ENCODE results near the gene FBXO38. TPM values are rescaled to one million over a fixed set of nuclear protein-coding genes. Genes with fewer than 3 reads are reported as not detected.

FBXO38 gene, protein sequence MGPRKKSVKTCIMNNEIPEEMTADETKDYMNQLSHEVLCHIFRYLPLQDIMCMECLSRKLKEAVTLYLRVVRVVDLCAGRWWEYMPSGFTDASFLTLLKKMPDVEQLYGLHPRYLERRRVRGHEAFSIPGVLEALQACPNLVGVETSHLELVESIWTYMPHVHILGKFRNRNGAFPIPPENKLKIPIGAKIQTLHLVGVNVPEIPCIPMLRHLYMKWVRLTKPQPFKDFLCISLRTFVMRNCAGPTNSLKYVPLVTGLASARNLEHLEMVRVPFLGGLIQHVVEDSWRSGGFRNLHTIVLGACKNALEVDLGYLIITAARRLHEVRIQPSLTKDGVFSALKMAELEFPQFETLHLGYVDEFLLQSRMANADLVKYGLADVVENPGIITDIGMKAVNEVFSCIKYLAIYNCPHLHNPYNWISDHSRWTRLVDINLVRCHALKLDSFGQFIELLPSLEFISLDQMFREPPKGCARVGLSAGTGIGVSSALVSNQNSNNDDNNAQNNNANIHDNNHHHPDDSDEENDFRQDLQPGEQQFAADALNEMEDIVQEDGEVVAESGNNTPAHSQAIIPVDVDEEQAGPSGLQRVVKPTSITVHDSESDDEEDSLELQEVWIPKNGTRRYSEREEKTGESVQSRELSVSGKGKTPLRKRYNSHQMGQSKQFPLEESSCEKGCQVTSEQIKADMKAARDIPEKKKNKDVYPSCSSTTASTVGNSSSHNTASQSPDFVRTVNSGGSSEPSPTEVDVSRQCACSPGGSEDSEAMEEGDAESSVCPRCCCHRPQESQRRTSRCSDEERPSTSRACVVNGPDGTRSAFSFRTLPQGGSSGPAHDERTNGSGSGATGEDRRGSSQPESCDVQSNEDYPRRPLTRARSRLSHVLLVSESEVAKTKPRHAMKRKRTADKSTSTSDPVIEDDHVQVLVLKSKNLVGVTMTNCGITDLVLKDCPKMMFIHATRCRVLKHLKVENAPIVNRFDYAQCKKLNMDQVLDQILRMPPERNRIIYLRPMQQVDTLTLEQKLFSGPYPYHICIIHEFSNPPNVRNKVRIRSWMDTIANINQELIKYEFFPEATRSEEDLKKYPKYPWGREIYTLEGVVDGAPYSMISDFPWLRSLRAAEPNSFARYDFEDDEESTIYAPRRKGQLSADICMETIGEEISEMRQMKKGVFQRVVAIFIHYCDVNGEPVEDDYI
- 10 to 100 TPM; 41.2 to 41.7 TPM for total RNA-seq

DNA sequence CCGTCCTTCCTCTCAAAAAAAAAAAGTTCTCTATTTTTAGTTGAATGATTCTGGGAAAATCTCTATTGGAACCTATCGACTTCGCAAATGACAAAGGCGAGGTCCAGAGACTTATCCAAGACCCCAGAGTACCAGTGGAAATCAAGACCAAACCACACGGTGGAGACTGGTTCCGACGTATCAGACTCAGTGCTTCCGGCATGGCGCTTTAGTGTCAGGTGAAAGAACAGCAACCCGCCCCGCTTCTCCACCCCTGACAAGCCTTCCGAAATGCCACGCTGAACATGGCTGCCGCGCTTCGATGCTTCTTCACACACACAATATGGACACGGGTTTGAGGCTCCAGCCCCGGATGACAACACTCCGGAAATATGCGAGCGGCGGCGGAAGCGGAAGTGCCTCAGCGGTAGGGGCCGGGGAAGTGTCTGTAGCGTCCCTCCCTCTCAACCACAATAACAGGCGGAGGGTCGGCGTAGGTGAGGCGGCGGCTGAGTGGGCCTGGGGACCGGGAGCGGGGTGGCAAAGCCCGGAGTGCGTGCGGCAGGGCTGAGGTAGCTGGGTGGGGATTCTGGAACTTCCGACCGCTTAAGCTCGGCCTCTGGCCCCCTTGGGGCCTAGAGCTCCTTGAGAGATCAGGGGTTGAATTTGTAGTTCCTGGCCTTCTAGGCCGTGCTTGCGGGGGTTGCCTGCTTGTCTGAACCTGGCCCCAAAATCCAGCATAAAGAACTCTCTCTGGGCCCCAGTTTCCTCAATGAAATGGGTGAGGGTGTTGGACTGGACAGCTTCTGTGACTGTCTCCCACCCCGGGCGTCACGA, at the start of gene FBXO38:
Gene FBXO38, plus strand, starts transcription at position 395 of the 816 bp plus-strand sequence. CDS start 10,819 bp downstream, outside the sequence.
- ChIA-PET POLR2A (no interaction called here), CTCF (interaction anchor here (1.3 to 1.4 kb wide), 3 partner anchors 29 to 204 kb away, joined by 3 to 5 read pairs (median 3); no protein-coding TSS in a partner anchor)

DNA sequence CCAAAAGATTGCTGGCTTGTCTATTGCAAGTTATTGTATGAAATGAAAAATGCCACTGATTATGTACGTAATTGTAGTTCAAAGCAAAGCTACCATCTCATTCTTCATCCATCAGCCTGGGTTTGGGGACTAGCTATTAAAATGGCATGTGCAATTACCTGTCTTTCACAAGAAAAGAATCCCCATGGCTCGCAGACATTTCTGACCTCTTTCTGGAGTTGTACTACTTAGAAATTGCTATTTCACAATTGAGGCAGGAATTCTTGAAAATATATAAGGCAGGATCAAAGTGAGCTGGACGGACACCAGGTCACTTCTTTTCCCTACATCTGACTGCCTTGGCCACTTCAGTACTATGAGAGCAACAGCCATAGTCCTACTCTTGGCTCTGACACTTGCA, 48.5 kb upstream of the FBXO38 start, which contains the start of gene SPINK9:
Gene SPINK9, plus strand, starts transcription at position 301 of the 400 bp plus-strand sequence. Its CDS starts 55 bp downstream, at position 356.
- CTCF ChIA-PET = no interaction called here
- POLR2A ChIA-PET = no interaction called here

- ChIA-PET CTCF (no interaction called here), POLR2A (no interaction called here)
Measured at GRCh38 chr5:148336704-148337435, 46.9 kb upstream of the FBXO38 start.

DNA sequence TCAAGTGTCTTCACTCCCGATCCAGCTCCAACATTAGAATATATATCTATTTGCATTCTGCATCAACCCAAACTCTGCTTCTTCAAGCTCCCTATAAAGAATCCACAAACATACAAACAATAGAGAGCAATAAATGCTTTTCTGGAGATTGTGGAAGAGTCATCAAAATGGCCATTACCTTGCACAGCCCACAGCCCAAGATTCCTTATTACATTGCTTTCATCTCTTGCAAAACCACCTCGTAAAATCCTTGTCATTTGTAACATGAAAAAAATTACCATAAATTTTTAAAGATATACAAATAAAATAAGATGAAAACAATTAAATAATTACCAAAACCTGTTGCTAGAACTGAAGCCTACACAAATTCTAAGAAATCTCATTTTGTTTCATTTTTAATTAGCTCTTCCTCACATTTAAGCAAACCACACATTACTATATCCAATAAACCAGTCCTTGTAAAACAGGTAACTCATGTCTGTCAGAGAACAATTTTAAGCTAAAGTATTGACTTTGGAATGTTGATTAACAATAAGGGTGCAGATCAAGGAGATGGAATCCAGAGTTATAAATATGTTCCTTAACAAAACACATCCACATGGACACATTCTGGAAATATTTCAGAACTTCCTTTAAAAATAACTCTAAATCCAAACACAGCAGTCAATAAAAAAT, 41.2 kb upstream of the FBXO38 start:
- CTCF ChIA-PET = no interaction called here
- POLR2A ChIA-PET = no interaction called here

- ChIA-PET CTCF (no interaction called here), POLR2A (no interaction called here)
Measured at GRCh38 chr5:148343046-148343407, 40.7 kb upstream of the FBXO38 start.

- POLR2A ChIA-PET = no interaction called here
- CTCF ChIA-PET = no interaction called here
Measured at GRCh38 chr5:148343603-148344487, 39.9 kb upstream of the FBXO38 start.

DNA sequence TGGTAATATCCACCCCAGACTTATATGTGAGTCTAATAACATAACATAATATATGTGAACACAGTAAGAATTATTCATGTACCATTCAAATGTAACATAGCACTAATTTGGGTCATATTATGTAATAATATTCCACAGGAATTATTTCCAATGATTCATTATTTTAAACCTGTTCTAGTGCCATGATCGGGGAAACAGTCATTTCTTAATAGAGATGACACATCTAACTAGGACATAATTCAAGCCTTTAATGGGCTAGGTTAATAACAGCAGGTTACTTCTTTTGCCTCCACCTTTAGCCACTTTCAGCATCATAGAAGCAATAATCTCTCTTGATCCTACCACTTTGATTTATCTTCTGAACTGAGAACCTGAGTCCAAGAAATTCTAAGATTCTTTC, 36.1 kb upstream of the FBXO38 start:
- CTCF ChIA-PET = no interaction called here
- POLR2A ChIA-PET = no interaction called here

DNA sequence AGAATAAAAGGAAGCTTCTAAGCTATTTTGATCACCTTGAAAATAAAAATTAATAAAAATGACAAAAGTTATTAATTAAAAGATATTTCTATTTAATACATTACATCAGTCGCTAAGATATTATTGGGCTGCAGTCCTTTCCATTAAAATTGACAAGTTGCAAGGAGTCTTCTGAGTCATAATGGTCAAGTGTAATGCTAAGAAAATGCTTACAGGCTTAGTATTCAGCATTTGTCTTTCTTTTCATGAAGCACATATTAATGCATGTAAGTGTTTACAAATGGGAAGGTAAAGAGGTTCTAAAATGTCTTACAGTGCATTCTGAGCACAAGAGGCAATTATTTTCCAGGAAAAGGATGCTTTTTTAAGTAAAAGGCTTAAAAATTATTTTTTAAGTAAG, 31.1 kb upstream of the FBXO38 start:
- ChIA-PET CTCF (no interaction called here), POLR2A (no interaction called here)

GRCh38 chr5:148353634-148354033, 30.1 kb upstream of the FBXO38 start:
- ChIA-PET POLR2A (no interaction called here), CTCF (no interaction called here)

DNA sequence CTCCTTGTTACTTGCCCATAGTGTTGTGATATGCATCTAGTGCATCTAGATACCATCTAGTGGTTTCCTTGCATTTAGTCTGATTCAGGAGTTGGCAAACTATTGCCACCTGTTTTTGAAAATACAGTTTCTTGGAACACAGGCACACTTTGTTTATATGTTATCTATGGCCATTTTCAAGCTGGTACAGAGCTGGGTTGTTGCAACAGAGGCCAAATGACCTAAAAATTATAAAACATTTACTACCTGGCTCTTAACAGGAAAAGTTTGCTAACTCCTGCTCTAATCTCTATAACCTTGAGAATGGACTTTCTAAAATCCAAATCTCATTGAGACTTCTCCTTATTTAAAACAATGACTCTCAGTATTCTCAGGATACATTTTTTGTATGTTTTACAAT, 19.4 kb upstream of the FBXO38 start:
- CTCF ChIA-PET = no interaction called here
- POLR2A ChIA-PET = no interaction called here

DNA sequence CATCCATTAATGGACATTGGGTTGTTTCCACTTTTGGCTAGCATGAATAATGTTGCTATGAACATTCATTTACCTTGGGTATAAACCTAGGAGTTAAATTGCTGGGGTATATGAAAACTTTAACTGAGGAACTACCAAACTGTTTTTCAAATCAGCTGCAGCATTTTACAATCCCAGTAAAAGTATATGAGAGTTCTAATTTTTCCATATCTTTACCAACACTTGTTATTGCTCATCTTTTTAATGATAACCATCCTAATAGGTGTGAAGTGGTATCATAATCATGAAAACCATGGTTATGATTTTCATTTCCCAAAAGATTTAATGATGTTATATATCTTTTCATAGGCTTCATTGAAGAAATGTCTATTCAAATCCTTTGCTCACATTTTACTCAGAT, 15.5 kb upstream of the FBXO38 start:
- ChIA-PET POLR2A (no interaction called here), CTCF (no interaction called here)

- POLR2A ChIA-PET = no interaction called here
- CTCF ChIA-PET = no interaction called here
Measured at GRCh38 chr5:148372166-148372725, 11.5 kb upstream of the FBXO38 start.

DNA sequence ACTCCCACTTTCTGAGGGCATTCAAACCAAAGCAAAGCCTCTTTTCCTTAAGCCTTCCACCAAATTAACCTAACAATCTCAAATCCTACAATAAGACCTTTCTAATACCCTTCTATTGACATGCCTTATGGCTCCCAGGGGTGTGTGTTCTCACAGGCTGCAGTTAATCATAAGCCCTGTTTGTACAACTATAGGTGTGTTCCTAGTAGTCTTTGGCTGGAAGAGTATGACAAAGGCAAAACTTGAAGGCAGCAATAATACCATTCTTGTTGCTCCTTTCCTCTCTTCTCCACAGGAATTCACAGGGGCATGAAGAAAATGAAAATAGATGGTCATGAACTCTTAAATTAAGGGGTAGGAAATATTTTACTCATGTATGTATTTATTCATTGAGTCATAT, 10.9 kb upstream of the FBXO38 start:
- ChIA-PET POLR2A (no interaction called here), CTCF (interaction anchor here (1.3 kb wide), 1 partner anchor 174 kb away, joined by 3 read pairs; no protein-coding TSS in a partner anchor)

GRCh38 chr5:148374690-148375360, 8.9 kb upstream of the FBXO38 start:
- ChIA-PET CTCF (interaction anchor here (0.9 to 1.6 kb wide), 2 partner anchors 193 to 195 kb away, joined by 3 to 4 read pairs; no protein-coding TSS in a partner anchor), POLR2A (no interaction called here)

DNA sequence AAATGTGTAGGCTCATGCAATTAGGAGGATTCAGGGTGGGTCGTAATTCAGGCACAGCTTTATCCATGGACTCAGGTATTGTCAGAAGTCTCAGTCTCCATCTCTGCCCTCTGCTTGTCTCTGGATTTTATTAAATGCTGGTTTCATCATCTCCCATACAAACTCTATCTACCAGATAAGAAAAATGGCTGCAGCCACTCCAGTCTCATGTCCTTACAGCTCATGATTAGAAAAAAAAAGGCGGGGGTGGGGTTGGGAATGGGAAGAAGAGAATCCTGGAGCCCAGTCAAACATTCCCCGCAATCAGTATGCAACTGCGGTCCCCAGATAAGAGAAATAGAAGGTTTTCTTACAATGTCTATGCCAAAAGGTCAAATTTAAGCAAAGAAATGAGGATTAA, 7.6 kb upstream of the FBXO38 start:
- CTCF ChIA-PET = no interaction called here
- POLR2A ChIA-PET = no interaction called here

- POLR2A ChIA-PET = no interaction called here
- CTCF ChIA-PET = no interaction called here
Measured at GRCh38 chr5:148378670-148379069, 5.1 kb upstream of the FBXO38 start.

DNA sequence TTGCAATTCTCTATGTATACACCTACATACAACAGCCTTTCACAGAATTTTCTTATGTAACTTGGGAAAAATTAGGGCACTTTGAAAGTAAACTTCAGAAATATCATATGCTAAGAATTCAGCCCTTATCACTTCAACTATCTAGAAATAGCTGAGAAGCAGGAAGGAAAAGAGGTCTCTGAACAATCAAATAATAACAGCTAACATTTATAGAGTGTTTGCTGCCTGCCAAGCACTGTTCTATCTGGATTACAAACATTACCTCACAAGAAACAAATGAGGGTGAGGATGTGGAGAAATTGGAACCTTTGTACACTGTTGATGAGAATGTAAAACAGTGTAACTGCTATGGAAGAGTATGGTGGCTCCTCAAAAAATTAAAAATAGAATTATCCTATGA, 4.4 kb upstream of the FBXO38 start:
- CTCF ChIA-PET = no interaction called here
- POLR2A ChIA-PET = no interaction called here

Measured in activated CD8-positive, alpha-beta memory T cell treated with anti-CD3 and anti-CD28 coated beads for 36 hours (primary cell).